Bronchial epithelial cell (primary cell): ENCODE results near the gene RIPK3. TPM values are rescaled to one million over a fixed set of nuclear protein-coding genes. Genes with fewer than 3 reads are reported as not detected.

Experiments
- DNase-seq: peaks from one replicate; pipeline ENCODE4 v3.0.0-alpha.2; 2010; ENCODE audit warnings: low read depth
- FAIRE-seq: peaks from 2 replicates; lab custom pipeline; 2011; peaks lifted over from hg19 to GRCh38; lab: Jason Lieb, UNC
- H3K27me3 ChIP-seq: 2 replicates; pipeline ENCODE4 v1.5.1; 2011; ENCODE audit warnings: low read length; ENCODE audit not compliant: control insufficient read depth, insufficient read depth
- H3K36me3 ChIP-seq: 2 replicates; pipeline ENCODE4 v1.5.1; 2011; ENCODE audit warnings: low read length; ENCODE audit not compliant: control insufficient read depth, insufficient read depth
- H3K4me3 ChIP-seq: 2 replicates; pipeline ENCODE4 v1.5.1; 2011; ENCODE audit warnings: mild to moderate bottlenecking, low read depth, low read length, control low read depth
- CTCF ChIP-seq: IDR thresholded peaks from 2 replicates; pipeline ENCODE4 v1.5.1; 2011; ENCODE audit warnings: mild to moderate bottlenecking, moderate library complexity, low read length, control low read depth, inconsistent platforms; ENCODE audit not compliant: insufficient read depth, severe bottlenecking
- total RNA-seq: library from RNA; depleted of rRNA; stranded (reverse); fragments of >200 nt; gene quantifications from 2 replicates; pipeline ENCODE4 v1.2.1, GENCODE V29; 2014

Gene RIPK3
- total RNA-seq, 1 donor from 2014 or later = 2.4 TPM

DNA sequence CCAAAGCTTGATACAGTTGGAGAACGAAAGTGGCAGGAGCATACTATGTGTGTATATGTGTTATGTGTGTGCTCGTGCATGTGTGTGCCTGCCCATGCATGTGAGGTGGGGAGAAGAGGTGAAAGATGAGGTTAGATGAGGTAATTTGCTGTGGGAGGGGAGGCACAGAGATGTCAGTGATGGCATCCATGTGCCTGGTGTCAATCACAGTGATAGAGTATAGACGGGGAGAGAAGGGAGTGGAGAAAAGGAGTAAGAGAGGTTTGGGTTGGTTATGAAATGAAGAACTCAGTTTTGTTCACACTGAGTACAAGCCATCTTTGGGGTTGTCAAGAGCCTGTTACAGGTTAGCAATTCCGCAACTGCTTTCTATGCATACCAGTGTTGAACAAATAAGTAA, 44.4 kb upstream of the RIPK3 start:
- Histone ChIP-seq H3K4me3 (no peak overlapping the region), H3K27me3 (no peaks in the 10 kb centered on the region), H3K36me3 (no peaks in the 10 kb centered on the region)
- no peak for DNase-seq
- no peak for FAIRE-seq
- no peak for TF ChIP-seq CTCF

GRCh38 chr14:24382064-24382371, 42.2 kb upstream of the RIPK3 start:
- TF ChIP-seq CTCF = no peak
- Histone ChIP-seq H3K4me3 (no peak overlapping the region), H3K36me3 (no peaks in the 10 kb centered on the region), H3K27me3 (no peaks in the 10 kb centered on the region)
- DNase-seq = no peak
- FAIRE-seq = no peak

- Histone ChIP-seq H3K4me3 (no peak overlapping the region), H3K27me3 (no peaks in the 10 kb centered on the region), H3K36me3 (no peaks in the 10 kb centered on the region)
- no peak for TF ChIP-seq CTCF
- DNase-seq (no peak), FAIRE-seq (no peak)
Measured at GRCh38 chr14:24381363-24382063, 41.7 kb upstream of the RIPK3 start.

- no peak for TF ChIP-seq CTCF
- H3K36me3 ChIP-seq = no peaks in the 10 kb centered on the region
- FAIRE-seq (no peak), DNase-seq (no peak)
- no peaks in the 10 kb centered on the region for H3K27me3 ChIP-seq
- H3K4me3 ChIP-seq = no peak overlapping the region
Measured at GRCh38 chr14:24379907-24380730, 40.3 kb upstream of the RIPK3 start.

DNA sequence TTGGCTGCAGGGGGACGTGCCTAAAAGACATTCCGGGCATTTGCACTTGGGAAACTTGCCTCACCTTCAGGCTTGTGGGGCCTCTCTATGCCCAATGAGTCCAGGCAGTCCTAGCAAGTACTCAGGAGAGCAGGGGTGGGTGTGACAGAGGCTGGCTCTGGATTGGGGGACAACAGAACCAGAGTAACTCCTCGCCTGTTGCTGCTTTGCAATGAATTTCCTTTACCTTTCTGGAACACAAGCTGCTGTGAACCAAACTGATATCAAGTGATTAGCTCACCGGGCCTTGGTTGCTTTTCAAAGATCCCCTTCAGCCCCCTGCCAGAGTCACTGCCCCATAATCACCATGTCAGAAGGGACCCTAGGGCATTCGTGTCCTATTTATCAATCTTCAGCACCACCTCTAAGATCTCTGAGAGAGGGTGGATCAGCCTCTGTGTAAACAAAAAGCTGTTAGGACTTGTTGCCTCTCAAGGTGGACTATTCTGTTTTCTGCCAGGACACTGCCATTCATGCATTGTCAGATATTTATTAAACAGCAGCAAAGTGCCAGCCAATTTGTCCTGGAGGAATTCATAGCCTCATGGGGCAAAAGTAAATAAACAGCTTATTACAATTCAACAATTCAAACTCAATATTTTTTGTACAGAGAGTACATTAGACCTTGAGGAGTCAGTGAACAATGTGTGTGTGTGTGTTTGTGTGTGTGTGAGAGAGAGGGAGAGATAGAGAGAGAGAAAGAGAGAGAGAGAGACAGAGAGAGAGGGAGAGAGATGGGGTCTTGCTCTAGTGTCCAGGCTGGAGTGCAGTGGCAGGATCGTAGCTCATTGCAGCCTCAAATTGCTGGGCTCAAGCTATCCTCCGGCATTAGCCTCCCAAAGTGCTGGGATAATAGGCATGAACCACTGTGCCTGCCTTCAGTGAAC, 39.5 kb upstream of the RIPK3 start:
- DNase-seq (peak; percentile 71), FAIRE-seq (no peak)

More for the DNA sequence above, 39.5 kb upstream of the RIPK3 start:
- no peak for TF ChIP-seq CTCF
- no peak overlapping the region for H3K4me3 ChIP-seq
- H3K27me3 ChIP-seq = no peaks in the 10 kb centered on the region
- no peaks in the 10 kb centered on the region for H3K36me3 ChIP-seq
